Aorta (tissue), 5 donors: ENCODE results near the gene C2orf81. TPM values are rescaled to one million over a fixed set of nuclear protein-coding genes. Genes with fewer than 3 reads are reported as not detected.

ENCODE experiments used
- ATAC-seq: fragments of 200-7000 bp; cut with Tn5 transposase; one replicate; pipeline ENCODE4 v1.9.1; 2022; ENCODE audit warnings: moderate library complexity; ENCODE audit not compliant: low FRiP score
- DNase-seq, 2 donors: peaks; one replicate each; pipeline ENCODE4 v3.0.0-alpha.2; 2020
- H3K27ac ChIP-seq, 2 donors: one replicate each; pipeline ENCODE4 v1.5.1; 2013; ENCODE audit warnings: low read length in 2 of 2, mild to moderate bottlenecking in 2 of 2, moderate library complexity in 2 of 2, control low read depth in 1 of 2, inconsistent platforms in 1 of 2, low read depth in 1 of 2
- H3K27me3 ChIP-seq, 2 donors: one replicate each; pipeline ENCODE4 v1.6.1; 2013; ENCODE audit warnings: control low read depth in 1 of 2, low read length in 1 of 2, mild to moderate bottlenecking in 1 of 2, moderate library complexity in 1 of 2; ENCODE audit not compliant: insufficient read depth in 2 of 2, control insufficient read depth in 1 of 2
- H3K36me3 ChIP-seq, 2 donors: one replicate each; pipeline ENCODE4 v1.6.1; 2013; ENCODE audit warnings: control low read depth in 1 of 2, low read length in 1 of 2, mild to moderate bottlenecking in 1 of 2; ENCODE audit not compliant: insufficient read depth in 2 of 2, control insufficient read depth in 1 of 2
- H3K4me1 ChIP-seq, 2 donors: one replicate each; pipeline ENCODE4 v1.6.1; 2013; ENCODE audit warnings: low read length in 2 of 2, control low read depth in 1 of 2, mild to moderate bottlenecking in 1 of 2, moderate library complexity in 1 of 2; ENCODE audit not compliant: insufficient read depth in 2 of 2, control insufficient read depth in 1 of 2
- H3K4me3 ChIP-seq, 2 donors: one replicate each; pipeline ENCODE4 v1.5.1; 2013; ENCODE audit warnings: low read length in 2 of 2, control low read depth in 1 of 2, mild to moderate bottlenecking in 1 of 2
- H3K9me3 ChIP-seq: one replicate; pipeline ENCODE4 v1.6.1; 2013; ENCODE audit warnings: mild to moderate bottlenecking, low read length; ENCODE audit not compliant: control insufficient read depth
- WGBS, 2 donors: extraction: QIAGEN DNeasy Blood & Tissue Kit; methylation state at CpG; one replicate each; pipeline ENCODE4 v1.1.7; 2013; 5-methylcytosine and 5-hydroxymethylcytosine counted together
- intact Hi-C, 2 donors: fragments of 100-400 bp; cut with DNase I; formaldehyde crosslinking; loops; one replicate each; pipeline versions ENCODE4 v1.14.2 to v1.15.0; 2022
- polyA plus RNA-seq, 2 donors: library from polyadenylated mRNA; stranded (reverse); fragments of 200-250 nt; gene quantifications; one replicate each; pipeline ENCODE4 v1.2.3, GENCODE V29; 2013
- total RNA-seq, 2 donors: library from RNA; stranded (reverse); fragmentation: NEBNext Ultra II Directional; extraction: Animal tissue kit (Norgen Biotek cat#: 25700); gene quantifications; one replicate each; pipeline ENCODE4 v1.2.1, GENCODE V29; 2021
- donor health status: healthy with polysubstance abuse.
- donor health status: Bipolar disorder and iron deficiency.
- donor health status: DM: no; HTN: no; CAD: no.
- donor health status: DM: no; HTN: no; CAD: no.
- donor health status: DM: yes; HTN: yes; CAD: no.

C2orf81 gene
- total and polyA plus RNA-seq, 4 donors: 1.3 to 4.5 (median 2.2) TPM

DNA sequence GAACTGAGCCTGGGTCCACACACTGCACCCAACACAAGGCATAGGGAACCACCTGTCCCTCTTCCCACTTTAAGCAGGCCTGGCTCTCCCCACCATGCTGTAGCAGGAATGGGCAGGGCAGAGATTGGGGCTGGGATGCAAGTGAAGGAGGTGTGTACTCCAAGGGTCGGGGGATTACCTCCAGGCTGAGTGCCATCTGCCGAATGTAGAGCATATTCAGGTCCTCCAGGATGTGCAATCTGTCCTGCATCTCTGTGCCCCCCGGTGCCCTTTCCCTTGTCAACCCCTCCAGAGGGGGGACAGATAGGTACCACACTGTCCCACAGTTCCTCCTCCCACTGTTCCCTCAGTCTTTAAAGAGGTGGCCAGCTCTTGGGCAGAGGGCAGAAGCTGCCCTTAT is 18.0 kb upstream of the C2orf81 start:
- H3K27ac ChIP-seq: no peak overlapping the region
- peak overlapping the region in 1 of 2 donors; percentile 41 for H3K4me3 ChIP-seq
- no peaks in the 10 kb centered on the region for H3K27me3 ChIP-seq
- ATAC-seq (no peak), DNase-seq (peak in 1 of 2 donors; percentile 36)
- intact Hi-C loops: no loop called here
- no peaks in the 10 kb centered on the region for H3K4me1 ChIP-seq
- H3K36me3 ChIP-seq: no peaks in the 10 kb centered on the region
- no peaks in the 10 kb centered on the region for H3K9me3 ChIP-seq
- 21 to 25% methylated on average over 3 of the region's 3 CpGs for WGBS, 2 donors

DNA sequence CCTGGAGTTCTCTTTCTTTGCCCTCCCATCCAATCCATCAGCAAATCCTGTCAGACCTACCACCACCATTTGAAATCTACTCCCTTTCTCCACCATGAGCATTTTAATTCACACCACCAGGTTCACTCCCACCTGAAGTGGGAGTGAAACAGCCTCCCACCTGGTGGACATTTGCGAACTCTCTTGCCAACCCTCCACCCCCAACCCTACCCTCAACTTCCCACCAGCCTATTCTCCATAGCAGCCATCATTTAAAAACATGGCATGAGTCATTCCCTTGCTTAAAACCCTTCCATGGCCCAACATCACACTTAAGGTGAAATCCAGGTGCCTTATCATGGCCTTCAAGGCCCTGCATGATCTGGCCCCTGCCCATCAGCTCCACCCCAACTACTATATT is 16.8 kb upstream of the C2orf81 start:
- DNase-seq: no peak
- Histone ChIP-seq H3K27ac (no peak overlapping the region), H3K4me3 (no peak overlapping the region), H3K36me3 (no peaks in the 10 kb centered on the region), H3K9me3 (no peaks in the 10 kb centered on the region), H3K4me1 (no peaks in the 10 kb centered on the region), H3K27me3 (no peaks in the 10 kb centered on the region)
- intact Hi-C loops: no loop called here
- ATAC-seq: no peak
- 96 to 100% methylated on average over 1 of the region's 1 CpG for WGBS, 2 donors

DNA sequence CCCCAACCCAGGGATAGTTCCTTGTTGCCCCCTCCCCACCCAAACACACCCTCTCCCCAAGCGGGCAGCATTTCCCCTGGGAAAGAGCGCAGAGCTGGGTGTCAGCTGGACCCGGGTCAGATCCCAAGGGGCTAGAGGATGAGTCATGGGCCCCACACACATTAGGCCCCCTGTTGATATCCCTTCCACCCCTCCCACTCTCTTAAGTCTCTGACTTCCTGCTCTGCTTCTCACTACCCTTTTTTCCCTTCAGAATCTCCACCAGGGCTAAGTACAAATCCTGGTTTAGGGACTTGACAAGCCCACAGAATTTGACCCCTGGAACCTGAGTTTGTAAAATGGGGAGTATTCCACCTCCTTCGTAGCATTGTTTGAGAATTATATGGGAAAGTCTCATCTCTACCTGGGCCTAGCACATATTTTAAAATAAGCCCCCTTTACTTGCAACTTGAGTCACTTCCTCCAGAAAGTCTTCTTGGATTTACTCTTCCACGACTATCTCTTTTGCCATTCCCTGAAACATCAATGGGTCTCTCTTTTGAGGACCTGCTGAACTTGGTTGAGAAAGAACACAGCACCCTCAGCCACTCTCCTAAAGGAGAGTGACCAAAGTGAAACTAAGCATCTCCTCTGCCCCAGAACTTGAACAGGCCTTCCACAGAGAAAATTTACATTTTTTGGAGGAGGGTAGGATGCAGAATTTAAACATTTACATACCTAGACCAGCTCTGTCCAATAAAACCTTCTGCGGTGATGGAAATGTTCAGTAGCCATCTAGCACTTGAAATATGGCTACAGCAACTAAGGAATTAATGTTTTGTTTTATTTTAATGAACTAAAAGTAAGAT is 15.7 kb upstream of the C2orf81 start:
- Histone ChIP-seq H3K27ac (no peak overlapping the region), H3K36me3 (no peaks in the 10 kb centered on the region), H3K4me3 (no peak overlapping the region)

DNA sequence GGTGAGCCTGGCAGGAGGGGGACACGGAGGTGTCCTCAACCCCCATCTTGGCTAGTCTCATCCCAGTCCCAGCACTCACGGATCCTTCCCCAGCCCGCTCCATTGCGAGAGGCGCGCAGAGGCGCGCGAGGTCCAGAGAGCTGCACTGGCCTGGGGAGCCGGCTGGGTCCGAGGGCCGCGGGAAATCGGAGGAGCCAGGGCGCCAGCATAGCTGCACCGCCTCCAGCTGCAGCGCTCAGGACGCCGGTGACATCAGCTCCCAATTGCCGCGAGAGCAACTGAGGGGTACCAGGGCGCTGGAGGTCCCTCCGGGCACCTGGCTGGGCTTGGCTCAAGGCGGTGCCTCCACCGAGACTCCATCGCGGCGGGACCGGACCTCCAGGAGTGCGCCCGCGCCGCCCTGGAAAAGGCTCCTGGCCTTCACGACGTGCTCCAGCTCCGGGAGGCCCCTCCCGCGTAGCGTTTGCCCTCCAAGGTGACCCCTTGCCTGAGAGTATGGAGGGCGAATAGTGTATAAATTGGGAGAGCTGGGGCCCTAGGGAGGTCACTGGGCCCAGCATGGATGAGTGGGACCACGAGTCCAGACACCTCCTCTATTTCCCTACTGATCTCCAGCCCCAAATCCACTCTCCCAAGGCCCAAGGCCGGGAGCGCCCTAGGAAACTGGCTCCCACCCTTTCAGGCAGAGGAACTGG is 14.8 kb upstream of the C2orf81 start:
- Histone ChIP-seq H3K27me3 (no peaks in the 10 kb centered on the region), H3K27ac (no peak overlapping the region), H3K4me1 (no peaks in the 10 kb centered on the region), H3K36me3 (no peaks in the 10 kb centered on the region), H3K9me3 (no peaks in the 10 kb centered on the region), H3K4me3 (no peak overlapping the region)
- no peak for ATAC-seq
- intact Hi-C loops: no loop called here
- 60 to 68% methylated on average over 42 to 43 of the region's 43 CpGs for WGBS, 2 donors
- DNase-seq: no peak

More for the DNA sequence above, 15.7 kb upstream of the C2orf81 start:
- H3K4me1 ChIP-seq: no peaks in the 10 kb centered on the region
- intact Hi-C loops: no loop called here
- WGBS, 2 donors: 71 to 72% methylated on average over 6 of the region's 6 CpGs
- ATAC-seq: no peak
- no peak for DNase-seq
- no peaks in the 10 kb centered on the region for H3K9me3 ChIP-seq
- H3K27me3 ChIP-seq: no peaks in the 10 kb centered on the region

DNA sequence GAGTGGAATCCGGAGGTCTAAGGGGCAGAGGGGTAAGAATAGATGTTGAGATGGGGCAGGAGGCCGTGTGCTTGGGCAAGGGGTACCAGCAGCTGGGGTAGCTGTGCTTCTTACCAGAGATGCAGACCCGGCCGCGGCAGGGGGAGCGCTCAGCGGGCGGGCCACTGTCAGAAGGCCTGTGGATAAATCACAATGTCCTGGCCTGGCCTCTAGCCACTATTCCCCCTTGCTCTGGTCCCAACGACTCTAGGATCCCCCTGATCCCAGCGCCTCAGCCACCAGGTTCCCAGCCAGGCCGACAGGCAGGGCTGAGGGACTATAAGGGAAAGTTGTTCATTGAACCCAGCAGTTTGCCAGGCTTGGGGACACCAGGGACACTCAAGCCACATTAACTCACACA is 9.1 kb upstream of the C2orf81 start:
- Histone ChIP-seq H3K27me3 (no peaks in the 10 kb centered on the region), H3K9me3 (no peaks in the 10 kb centered on the region), H3K4me3 (no peak overlapping the region), H3K36me3 (no peaks in the 10 kb centered on the region), H3K27ac (no peak overlapping the region), H3K4me1 (no peaks in the 10 kb centered on the region)
- WGBS, 2 donors: 88 to 89% methylated on average over 11 of the region's 11 CpGs
- intact Hi-C loops: no loop called here
- no peak for DNase-seq
- no peak for ATAC-seq

DNA sequence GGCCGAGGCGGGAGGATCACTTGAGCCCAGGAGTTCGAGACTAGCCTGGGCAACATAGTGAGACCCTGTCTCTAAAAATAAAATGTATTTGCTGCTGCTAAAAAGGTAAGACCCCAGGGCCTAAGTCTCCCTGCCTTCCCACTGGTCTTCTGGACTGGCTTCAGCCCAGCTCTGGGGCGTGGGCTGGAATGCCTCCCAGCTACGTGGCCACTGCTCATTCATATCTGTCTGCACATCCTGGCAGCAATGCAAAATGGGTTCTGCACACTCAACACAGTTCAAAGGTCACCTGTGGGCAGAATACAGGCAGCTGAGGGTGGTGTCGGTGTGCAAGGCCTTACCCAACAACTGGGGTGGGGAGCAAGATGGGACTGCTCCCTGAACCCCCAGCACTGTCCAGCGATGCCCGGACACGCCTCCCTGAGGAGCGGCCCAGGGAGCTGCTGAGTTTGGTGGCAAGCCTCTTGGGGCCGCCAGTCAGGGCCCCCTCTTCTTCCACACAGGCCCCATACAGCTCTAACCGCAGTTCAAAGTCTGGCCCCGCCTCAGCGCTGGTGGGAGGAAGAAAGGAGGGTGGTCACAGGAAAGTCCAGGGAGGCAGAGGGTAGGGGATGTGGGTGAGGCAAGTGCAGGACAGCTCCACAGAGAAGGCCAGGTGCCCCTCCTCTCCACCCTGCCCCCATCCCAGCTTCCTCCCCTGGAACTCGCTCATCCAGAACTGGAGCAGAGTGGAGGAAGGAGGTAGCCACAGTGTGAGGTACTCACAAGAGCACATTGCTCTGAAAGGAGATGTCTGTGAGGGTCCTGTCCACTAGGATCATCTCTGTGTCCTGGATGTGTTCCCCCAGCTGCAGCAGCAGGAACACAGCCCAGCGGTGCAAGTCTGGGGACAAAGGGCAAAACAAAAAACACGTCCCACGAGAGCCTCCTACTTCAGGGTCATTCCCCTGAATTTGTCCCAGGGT is 8.3 kb upstream of the C2orf81 start:
- Histone ChIP-seq H3K27ac (no peak overlapping the region), H3K36me3 (no peaks in the 10 kb centered on the region), H3K4me3 (no peak overlapping the region), H3K9me3 (no peaks in the 10 kb centered on the region), H3K27me3 (no peaks in the 10 kb centered on the region), H3K4me1 (no peaks in the 10 kb centered on the region)
- DNase-seq: no peak
- 86 to 87% methylated on average over 15 to 18 of the region's 18 CpGs for WGBS, 2 donors
- ATAC-seq: no peak
- intact Hi-C loops: no loop called here

DNA sequence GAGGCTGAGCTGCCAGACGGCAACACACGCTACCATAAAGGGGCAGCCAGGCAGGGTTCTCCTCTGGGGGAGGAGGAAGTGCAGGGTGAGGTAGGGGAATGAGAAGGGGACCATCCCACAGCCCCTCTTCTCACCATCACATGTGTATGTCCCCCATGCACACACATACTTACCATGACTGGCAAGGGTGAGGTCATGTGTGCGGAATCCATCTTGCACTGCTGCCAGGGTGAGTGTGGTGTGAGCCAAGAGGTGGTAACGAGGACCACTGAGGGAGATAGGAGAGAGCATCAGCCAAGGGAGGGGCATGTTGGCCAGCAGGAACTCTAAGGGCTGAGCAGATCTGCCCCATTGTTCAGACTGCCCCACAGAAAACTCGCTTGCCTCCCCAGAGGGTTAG is 7.3 kb upstream of the C2orf81 start:
- H3K9me3 ChIP-seq: no peaks in the 10 kb centered on the region
- intact Hi-C loops: no loop called here
- H3K27ac ChIP-seq: no peak overlapping the region
- H3K27me3 ChIP-seq: no peaks in the 10 kb centered on the region
- H3K4me3 ChIP-seq: no peak overlapping the region
- 59 to 60% methylated on average over 5 of the region's 5 CpGs for WGBS, 2 donors
- ATAC-seq (no peak), DNase-seq (no peak)
- H3K4me1 ChIP-seq: no peaks in the 10 kb centered on the region
- H3K36me3 ChIP-seq: no peaks in the 10 kb centered on the region

DNA sequence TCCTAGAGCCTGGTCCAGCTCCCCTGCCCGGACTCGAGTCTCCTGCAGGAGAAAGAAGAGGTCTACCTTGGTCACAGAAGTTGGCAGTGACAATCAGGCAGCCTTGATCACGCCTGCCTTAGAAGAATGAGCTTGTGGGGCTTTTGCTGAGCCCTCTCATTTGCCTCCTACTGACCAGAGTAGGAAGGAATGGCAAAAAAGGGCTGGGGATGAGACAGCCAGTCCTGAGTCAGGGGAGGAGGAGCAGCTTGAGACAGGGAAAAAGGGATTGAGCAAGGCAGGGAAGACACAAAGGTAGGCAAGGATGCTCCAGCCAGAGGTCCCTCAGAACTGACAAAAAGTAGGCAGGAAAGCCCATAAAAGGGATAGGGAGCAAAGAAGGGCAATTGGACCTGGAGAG is 6.1 kb upstream of the C2orf81 start:
- DNase-seq: no peak
- no peaks in the 10 kb centered on the region for H3K36me3 ChIP-seq
- no peak overlapping the region for H3K4me3 ChIP-seq
- H3K4me1 ChIP-seq: no peaks in the 10 kb centered on the region
- H3K27me3 ChIP-seq: no peaks in the 10 kb centered on the region
- H3K9me3 ChIP-seq: no peaks in the 10 kb centered on the region
- WGBS, 2 donors: 81 to 88% methylated on average over 3 of the region's 3 CpGs
- intact Hi-C loops: no loop called here
- no peak for ATAC-seq
- no peak overlapping the region for H3K27ac ChIP-seq
